Activated T-cell treated with anti-CD3 and anti-CD28 coated beads, Interleukin-2, amount 50 U/mL, for 72 hours (primary cell): Measurements from ENCODE around the gene SHANK3. TPM values are rescaled to one million over a fixed set of nuclear protein-coding genes. Genes with fewer than 3 reads are reported as not detected.
"Not testable (repeated sequence)": the region's sequence is repeated elsewhere in the genome, so short reads cannot be mapped to it uniquely, and the experiment has no call there.

Source experiments
- ATAC-seq, 2 donors: fragments of 150-1000 bp; cut with Tn5 transposase; replicated peaks in 1 of 2; 2 replicates each; pipeline ENCODE4 v1.10.0; 2021; ENCODE audit warnings: moderate library complexity in 2 of 2, mild to moderate bottlenecking in 1 of 2
- DNase-seq, 2 donors: peaks; one replicate each; pipeline ENCODE4 v3.0.0; 2021 to 2022; ENCODE audit warnings: mixed read lengths in 1 of 2
- H3K27ac Mint-ChIP-seq: one replicate; pipeline ENCODE4 v1.8.0; 2022; ENCODE audit warnings: mild to moderate bottlenecking, moderate library complexity, mixed read lengths
- H3K27me3 Mint-ChIP-seq: one replicate; pipeline ENCODE4 v1.8.0; 2022; ENCODE audit warnings: low read depth, mixed read lengths
- H3K36me3 Mint-ChIP-seq, 2 donors: one replicate each; pipeline ENCODE4 v1.8.0; 2022; ENCODE audit warnings: mixed read lengths in 2 of 2, mild to moderate bottlenecking in 1 of 2; ENCODE audit not compliant: insufficient read depth in 2 of 2
- H3K4me1 Mint-ChIP-seq: one replicate; pipeline ENCODE4 v1.8.0; 2022; ENCODE audit warnings: low read depth, mixed read lengths
- H3K4me3 Mint-ChIP-seq, 2 donors: one replicate each; pipeline ENCODE4 v1.8.0; 2022; ENCODE audit warnings: mild to moderate bottlenecking in 2 of 2, mixed read lengths in 2 of 2, moderate library complexity in 2 of 2
- H3K9me3 Mint-ChIP-seq, 2 donors: one replicate each; pipeline ENCODE4 v1.8.0; 2022; ENCODE audit warnings: mixed read lengths in 2 of 2
- total RNA-seq, 2 donors: library from RNA; stranded (reverse); gene quantifications; one replicate each; pipeline ENCODE4 v1.2.3, GENCODE V29; 2022

SHANK3 gene
- total RNA-seq, 2 donors from 2014 or later: 0.19 to 0.24 TPM

DNA sequence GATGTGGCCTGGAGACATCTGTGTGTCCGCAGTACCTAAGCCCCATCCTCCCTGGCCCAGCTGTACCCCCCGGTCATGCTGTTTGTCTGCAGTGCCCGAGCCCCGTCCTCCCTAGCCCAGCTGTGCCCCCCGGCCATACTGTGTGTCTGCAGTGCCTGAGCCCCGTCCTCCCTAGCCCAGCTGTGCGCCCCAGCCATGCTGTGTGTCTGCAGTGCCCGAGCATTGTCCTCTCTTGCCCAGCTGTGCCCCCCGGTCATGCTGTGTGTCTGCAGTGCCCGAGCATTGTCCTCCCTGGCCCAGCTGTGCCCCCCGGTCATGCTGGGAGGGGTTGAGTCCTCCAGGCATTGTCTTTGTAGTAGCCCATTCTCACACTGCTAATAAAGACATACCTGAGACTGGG, 37.0 kb upstream of the SHANK3 start:
- no peak for DNase-seq
- Mint-ChIP-seq H3K27me3 (no peaks in the 10 kb centered on the region), H3K4me3 (no peak overlapping the region), H3K4me1 (no peaks in the 10 kb centered on the region), H3K9me3 (no peaks in the 10 kb centered on the region), H3K36me3 (no peaks in the 10 kb centered on the region), H3K27ac (no peak overlapping the region)
- no peak for ATAC-seq

DNA sequence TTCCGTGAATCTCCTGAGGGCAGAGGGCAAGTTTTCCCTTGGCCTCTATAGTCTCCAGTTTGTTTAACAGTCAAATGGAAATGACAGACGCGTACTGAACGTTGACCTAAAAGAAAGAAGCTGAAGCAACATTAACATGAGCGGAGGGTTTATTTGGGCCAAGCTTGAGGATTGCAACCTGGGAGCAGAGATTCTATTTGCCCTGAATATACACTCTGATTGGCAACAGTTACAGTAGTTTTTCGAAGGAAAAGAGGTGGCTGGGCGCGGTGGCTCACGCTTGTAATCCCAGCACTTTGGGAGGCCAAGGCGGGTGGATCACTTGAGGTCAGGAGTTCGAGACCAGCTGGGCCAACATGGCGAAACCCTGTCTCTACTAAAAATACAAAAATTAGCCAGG, 32.3 kb upstream of the SHANK3 start:
- not testable (repeated sequence) for ATAC-seq, DNase-seq, H3K9me3 Mint-ChIP-seq, H3K4me3 Mint-ChIP-seq, H3K36me3 Mint-ChIP-seq, H3K4me1 Mint-ChIP-seq, H3K27ac Mint-ChIP-seq
- H3K27me3 Mint-ChIP-seq: peaks cover 10% of the 10 kb centered on the region

DNA sequence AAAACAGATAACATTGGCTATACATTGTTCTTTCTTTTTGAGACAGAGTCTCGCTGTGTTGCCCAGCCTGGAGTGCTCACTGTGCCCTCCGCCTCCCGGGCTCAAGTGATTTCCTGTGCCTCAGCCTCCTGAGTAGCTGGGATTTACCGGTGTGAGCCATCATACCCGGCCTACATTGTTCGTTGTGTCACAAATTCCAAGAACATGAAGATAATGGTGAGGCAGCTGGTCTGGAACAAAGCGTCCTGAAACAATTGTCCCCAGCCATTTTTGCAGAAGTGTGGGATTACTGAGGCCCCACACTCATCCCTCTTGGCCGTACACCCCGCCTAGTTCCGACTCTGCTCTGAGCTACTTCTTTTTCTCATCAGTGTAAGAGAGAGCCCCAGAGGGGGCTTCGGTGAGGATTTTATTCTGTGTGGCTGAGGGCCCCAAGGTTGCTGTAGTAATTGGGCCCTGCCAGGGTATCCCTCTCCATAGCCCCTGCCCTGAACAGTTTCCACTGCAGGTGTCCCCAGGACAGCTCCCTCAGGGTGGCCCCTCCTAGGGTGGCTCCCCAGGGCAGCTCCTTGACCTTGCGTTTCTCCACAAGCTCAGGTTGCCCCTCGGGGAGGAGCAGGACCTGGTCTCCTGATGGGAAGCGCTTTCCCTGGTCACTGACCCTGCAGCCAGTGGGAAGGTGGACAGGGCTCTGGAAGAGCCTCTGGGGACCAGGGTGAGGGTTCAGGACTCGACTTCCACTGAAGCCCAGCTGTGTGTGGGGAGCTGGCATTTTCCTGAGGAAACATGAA, 31.6 kb upstream of the SHANK3 start:
- ATAC-seq: no peak

DNA sequence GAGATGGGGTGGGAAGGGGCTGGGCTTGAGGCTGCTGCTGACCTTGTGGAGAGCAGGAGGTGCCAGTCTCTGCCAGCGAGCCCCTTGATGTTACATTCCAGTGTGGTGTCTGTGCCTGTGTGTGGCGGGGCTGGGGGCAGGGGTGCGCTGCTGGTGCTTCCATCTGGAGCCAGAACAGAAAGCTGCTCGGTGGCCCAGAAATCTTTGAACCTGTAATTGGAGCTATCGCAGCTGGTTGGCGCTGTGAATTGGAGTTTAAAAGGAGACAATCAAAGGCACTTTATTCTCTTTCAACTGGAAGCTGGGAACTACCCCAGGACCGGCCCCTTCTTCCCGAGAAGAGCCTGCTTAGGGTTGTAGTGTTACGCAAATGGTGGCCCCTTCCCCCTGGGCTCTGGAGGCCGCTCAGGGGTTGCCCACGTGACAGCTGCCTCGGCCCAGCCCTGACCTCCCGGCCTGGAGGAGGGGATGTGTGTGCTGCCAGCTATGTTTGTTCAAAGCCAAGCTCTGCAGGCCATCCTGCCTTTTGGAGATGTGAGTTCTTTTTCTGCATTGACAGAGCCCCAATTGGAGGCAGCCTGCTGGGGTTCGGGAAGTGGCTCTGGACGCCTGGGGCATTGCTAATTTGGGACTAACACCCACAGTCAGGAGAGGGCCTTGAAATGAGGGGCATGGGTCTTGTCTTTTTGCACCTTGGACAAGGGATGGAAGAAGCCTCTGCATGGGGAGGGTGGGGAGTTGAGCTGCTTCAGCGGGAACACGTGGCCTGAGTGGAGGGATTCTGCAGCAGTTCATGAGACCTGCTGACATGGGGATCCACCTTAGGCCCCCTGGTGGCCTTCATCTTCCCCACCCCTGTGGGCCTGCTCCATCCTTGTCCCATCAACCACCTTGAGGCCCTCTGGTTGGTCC, 30.7 kb upstream of the SHANK3 start:
- ATAC-seq: no peak
- Mint-ChIP-seq H3K9me3 (no peaks in the 10 kb centered on the region), H3K27me3 (peaks cover 19% of the 10 kb centered on the region), H3K4me1 (no peaks in the 10 kb centered on the region), H3K27ac (no peak overlapping the region), H3K4me3 (no peak overlapping the region), H3K36me3 (no peaks in the 10 kb centered on the region)
- no peak for DNase-seq

More for the DNA sequence above, 31.6 kb upstream of the SHANK3 start:
- Mint-ChIP-seq H3K4me3 (no peak overlapping the region), H3K27me3 (peaks cover 18% of the 10 kb centered on the region), H3K36me3 (no peaks in the 10 kb centered on the region), H3K4me1 (no peaks in the 10 kb centered on the region), H3K27ac (no peak overlapping the region), H3K9me3 (no peaks in the 10 kb centered on the region)
- no peak for DNase-seq

GRCh38 chr22:50643021-50643820, 29.4 kb upstream of the SHANK3 start:
- H3K36me3 Mint-ChIP-seq: not testable (repeated sequence)

DNA sequence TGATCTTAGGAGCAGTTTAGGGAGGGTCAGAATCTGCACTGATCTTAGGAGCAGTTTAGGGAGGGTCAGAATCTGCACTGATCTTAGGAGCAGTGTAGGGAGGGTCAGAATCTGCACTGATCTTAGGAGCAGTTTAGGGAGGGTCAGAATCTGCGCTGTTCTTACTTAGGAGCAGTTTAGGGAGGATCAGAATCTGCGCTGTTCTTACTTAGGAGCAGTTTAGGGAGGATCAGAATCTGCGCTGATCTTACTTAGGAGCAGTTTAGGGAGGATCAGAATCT, 28.9 kb upstream of the SHANK3 start:
- not testable (repeated sequence) for H3K9me3 Mint-ChIP-seq, DNase-seq, ATAC-seq, H3K36me3 Mint-ChIP-seq, H3K27ac Mint-ChIP-seq, H3K4me3 Mint-ChIP-seq, H3K4me1 Mint-ChIP-seq
- H3K27me3 Mint-ChIP-seq: peaks cover 19% of the 10 kb centered on the region

More at GRCh38 chr22:50643021-50643820, 29.4 kb upstream of the SHANK3 start:
- H3K4me1 Mint-ChIP-seq, ATAC-seq, H3K9me3 Mint-ChIP-seq, H3K27ac Mint-ChIP-seq, DNase-seq, H3K4me3 Mint-ChIP-seq: not testable (repeated sequence)
- peaks cover 19% of the 10 kb centered on the region for H3K27me3 Mint-ChIP-seq

DNA sequence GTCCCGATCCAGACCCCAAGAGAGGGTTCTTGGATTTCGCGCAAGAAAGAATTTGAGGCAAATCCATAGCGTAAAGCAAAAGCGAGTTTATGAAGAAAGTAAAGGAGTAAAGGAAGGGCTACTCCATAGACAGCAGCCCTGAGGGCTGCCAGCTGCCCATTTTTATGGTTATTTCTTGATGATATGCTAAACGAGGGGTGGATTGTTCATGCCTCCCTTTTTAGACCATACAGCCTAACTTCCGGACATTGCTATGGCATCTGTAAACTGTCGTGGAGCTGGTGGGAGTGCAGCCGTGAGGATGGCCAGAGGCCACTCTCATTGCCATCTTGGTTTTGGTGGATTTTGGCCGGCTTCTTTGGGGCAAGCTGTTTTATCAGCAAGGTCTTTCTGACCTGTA, 19.4 kb upstream of the SHANK3 start:
- DNase-seq (no peak), ATAC-seq (no peak)
- peaks cover 3 to 4% of the 10 kb centered on the region in 2 donors for H3K9me3 Mint-ChIP-seq
- H3K4me3 Mint-ChIP-seq: no peak overlapping the region
- H3K27me3 Mint-ChIP-seq: no peaks in the 10 kb centered on the region
- H3K4me1 Mint-ChIP-seq: no peaks in the 10 kb centered on the region
- H3K36me3 Mint-ChIP-seq: peaks cover 4% of the 10 kb centered on the region in 2 donors
- no peak overlapping the region for H3K27ac Mint-ChIP-seq

DNA sequence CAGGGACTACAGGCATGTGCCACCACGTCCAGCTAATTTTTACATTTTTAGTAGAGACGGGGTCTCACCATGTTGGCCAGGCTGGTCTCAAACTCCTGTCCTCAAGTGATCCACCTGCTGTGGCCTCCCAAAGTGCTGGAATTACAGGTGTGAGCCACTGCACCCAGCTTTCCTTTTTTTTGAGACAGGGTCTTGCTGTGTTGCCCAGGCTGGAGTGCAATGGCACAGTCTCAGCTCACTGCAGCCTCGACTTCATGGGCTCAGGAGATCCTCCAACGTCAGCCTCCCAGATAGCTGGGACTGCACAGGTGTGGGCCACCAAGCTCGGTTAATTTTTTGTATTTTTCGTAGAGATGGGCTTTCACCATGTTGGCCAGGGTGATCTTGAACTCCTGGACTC, 18.0 kb upstream of the SHANK3 start:
- not testable (repeated sequence) for H3K36me3 Mint-ChIP-seq, H3K4me1 Mint-ChIP-seq, H3K27me3 Mint-ChIP-seq, H3K9me3 Mint-ChIP-seq, ATAC-seq, DNase-seq, H3K4me3 Mint-ChIP-seq, H3K27ac Mint-ChIP-seq

DNA sequence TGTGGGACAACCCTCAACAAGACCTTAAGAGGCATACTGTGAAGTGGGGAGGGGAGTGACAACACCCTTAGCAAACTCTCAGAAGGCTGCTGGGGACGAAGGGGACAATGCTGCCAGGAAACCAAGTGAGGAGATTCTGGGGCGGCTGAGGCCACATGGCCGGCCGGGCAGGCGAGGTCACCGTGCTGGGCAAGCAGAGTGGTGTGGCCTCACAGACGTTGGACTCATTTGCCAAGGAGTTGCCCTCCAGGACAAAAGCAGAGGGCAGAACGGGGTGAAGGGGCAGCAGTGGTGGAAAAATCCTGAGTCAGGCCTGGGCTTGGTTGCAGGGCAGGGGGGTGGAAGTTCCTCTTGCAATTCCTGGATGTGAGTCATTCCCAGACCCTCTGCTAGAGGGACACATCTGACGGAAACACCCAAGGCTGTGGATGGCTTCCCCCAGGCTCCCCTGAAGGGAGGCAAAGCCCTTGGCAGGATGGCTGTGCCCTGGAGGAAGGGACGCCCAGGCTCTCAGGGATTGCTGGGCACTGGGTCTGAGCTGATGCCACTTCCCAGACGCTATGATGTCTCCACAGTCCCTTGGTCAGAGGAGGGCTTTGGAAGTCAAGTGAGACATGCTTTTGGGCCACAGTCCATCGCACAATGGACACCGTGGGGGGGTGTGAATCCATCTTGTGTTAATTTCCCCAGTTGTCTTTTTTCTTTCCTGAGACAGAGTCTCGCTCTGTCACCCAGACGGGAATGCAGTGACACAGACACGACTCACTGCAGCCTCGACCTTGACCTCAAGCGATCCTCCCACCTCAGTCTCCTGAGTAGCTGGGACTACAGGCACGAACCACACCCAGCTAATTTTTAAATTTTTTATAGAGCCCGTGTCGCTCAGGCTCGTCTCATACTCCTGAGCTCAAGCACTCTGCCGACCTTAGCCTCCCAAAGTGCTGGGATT, 16.2 kb upstream of the SHANK3 start:
- no peak overlapping the region for H3K27ac Mint-ChIP-seq
- ATAC-seq: no peak
- H3K4me3 Mint-ChIP-seq: no peak overlapping the region
- H3K9me3 Mint-ChIP-seq: no peaks in the 10 kb centered on the region
- no peak for DNase-seq
- H3K4me1 Mint-ChIP-seq: no peaks in the 10 kb centered on the region
- H3K27me3 Mint-ChIP-seq: peaks cover 6% of the 10 kb centered on the region
- no peaks in the 10 kb centered on the region for H3K36me3 Mint-ChIP-seq

DNA sequence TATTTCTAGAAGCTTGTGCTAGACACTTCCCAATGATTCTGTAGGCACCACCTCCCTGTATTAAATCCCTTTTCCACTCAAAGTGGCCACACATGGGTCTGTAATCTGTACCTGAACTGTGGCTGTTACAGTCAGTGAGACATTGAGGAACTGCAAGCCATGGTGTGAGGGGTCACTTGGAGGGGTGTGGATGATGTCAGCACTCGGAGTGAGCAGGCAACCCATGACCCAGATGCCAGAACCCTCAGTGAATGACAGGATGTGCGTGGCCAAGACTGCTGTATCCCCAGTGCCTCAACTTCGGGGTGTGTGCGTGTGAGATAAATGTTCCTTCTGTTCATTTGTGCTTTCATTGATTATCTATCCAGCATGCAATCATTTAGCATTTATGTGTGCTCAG, 14.7 kb upstream of the SHANK3 start:
- no peak for DNase-seq
- Mint-ChIP-seq H3K9me3 (no peaks in the 10 kb centered on the region), H3K4me3 (no peak overlapping the region), H3K4me1 (no peaks in the 10 kb centered on the region), H3K36me3 (no peaks in the 10 kb centered on the region), H3K27ac (no peak overlapping the region), H3K27me3 (peaks cover 6% of the 10 kb centered on the region)
- ATAC-seq: no peak

DNA sequence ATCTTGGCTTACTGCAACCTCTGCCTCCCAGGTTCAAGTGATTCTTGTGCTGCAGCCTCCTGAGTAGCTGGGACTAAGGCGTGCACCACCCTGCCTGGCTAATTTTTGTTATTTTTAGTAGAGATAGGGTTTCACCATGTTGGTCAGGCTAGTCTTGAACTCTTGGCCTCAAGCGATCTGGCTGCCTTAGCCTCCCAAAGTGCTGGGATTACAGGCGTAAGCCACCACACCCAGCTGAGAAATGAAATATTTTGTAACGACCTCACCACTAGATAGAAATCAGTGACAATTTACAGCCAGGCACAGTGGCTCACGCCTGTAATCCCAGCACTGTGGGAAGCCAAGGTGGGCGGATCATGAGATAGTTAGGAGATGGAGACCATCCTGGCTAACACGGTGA, 12.9 kb upstream of the SHANK3 start:
- H3K27ac Mint-ChIP-seq, H3K27me3 Mint-ChIP-seq, H3K4me1 Mint-ChIP-seq, H3K9me3 Mint-ChIP-seq, ATAC-seq, H3K4me3 Mint-ChIP-seq, H3K36me3 Mint-ChIP-seq, DNase-seq: not testable (repeated sequence)

DNA sequence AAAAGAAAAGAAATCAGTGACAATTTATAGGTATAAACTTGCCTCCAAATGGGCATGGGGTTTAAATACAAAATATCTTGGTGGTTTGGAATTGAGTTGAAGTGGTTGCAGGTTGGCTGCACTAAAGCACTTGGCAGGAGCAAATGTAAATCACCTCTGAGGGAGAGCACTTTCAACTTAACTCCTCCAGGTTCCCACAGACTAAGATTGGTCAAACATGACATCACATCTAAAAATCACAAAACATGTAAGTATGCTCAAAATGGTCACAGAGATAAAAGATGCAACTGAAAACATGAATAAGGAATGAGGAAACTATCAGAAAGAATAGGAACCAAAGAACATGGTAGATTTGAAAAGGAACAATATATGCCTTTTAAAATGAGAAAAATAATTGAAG, 12.3 kb upstream of the SHANK3 start:
- ATAC-seq (no peak), DNase-seq (no peak)
- Mint-ChIP-seq H3K9me3 (no peaks in the 10 kb centered on the region), H3K4me1 (no peaks in the 10 kb centered on the region), H3K27ac (no peak overlapping the region), H3K36me3 (no peaks in the 10 kb centered on the region), H3K27me3 (peaks cover 6% of the 10 kb centered on the region), H3K4me3 (no peak overlapping the region)
